Fibroblast of the conjunctiva (primary cell): ENCODE measurements around the gene FYCO1.

Source experiments
- DNase-seq: peaks from one replicate; pipeline ENCODE4 v3.0.0-alpha.2; 2010; ENCODE audit warnings: low read depth

FYCO1 gene

GRCh38 chr3:45964139-45964538 lies 31.5 kb downstream of the FYCO1 start:
- DNase-seq, result no peak

- no peak for DNase-seq
Observed at GRCh38 chr3:45962033-45962432, 33.6 kb downstream of the FYCO1 start.

- no peak for DNase-seq
Observed at GRCh38 chr3:45960289-45960688, 35.3 kb downstream of the FYCO1 start.

GRCh38 chr3:45959201-45959600 lies 36.4 kb downstream of the FYCO1 start:
- DNase-seq, result no peak

- no peak for DNase-seq
Observed at GRCh38 chr3:45958321-45958791, 37.3 kb downstream of the FYCO1 start.

- DNase-seq, result no peak
Observed at GRCh38 chr3:45957586-45957985, 38.0 kb downstream of the FYCO1 start.

- DNase-seq, result no peak
Observed at GRCh38 chr3:45955706-45956105, 39.9 kb downstream of the FYCO1 start.

- no peak for DNase-seq
Observed at GRCh38 chr3:45955017-45955647, 40.5 kb downstream of the FYCO1 start.

- DNase-seq, result no peak
Observed at GRCh38 chr3:45954306-45954705, 41.3 kb downstream of the FYCO1 start.

- no peak for DNase-seq
Observed at GRCh38 chr3:45953536-45953935, 42.1 kb downstream of the FYCO1 start.

- no peak for DNase-seq
Observed at GRCh38 chr3:45952456-45952855, 43.2 kb downstream of the FYCO1 start.

- no peak for DNase-seq
Observed at GRCh38 chr3:45951946-45952345, 43.7 kb downstream of the FYCO1 start.

- no peak for DNase-seq
Observed at GRCh38 chr3:45950686-45951600, 44.7 kb downstream of the FYCO1 start.

- no peak for DNase-seq
Observed at GRCh38 chr3:45950131-45950530, 45.5 kb downstream of the FYCO1 start.

GRCh38 chr3:45949432-45949831 lies 46.2 kb downstream of the FYCO1 start:
- no peak for DNase-seq

GRCh38 chr3:45948881-45949280 lies 46.7 kb downstream of the FYCO1 start:
- no peak for DNase-seq

- no peak for DNase-seq
Observed at GRCh38 chr3:45948311-45948781, 47.3 kb downstream of the FYCO1 start.

- no peak for DNase-seq
Observed at GRCh38 chr3:45947361-45947760, 48.3 kb downstream of the FYCO1 start.

GRCh38 chr3:45946875-45947274 lies 48.7 kb downstream of the FYCO1 start:
- DNase-seq, result no peak

GRCh38 chr3:45946307-45946706 lies 49.3 kb downstream of the FYCO1 start:
- no peak for DNase-seq

- no peak for DNase-seq
Observed at GRCh38 chr3:45944830-45945620, 50.6 kb downstream of the FYCO1 start.

GRCh38 chr3:45943207-45943846 lies 52.3 kb downstream of the FYCO1 start, which contains the start of gene CXCR6:
Gene CXCR6 (plus strand): TSS chr3:45943464. CDS start chr3:45946482, 3,018 bp downstream.
- DNase-seq, result no peak
